ENCODE data around the gene SUSD2. TPM values are rescaled to one million over a fixed set of nuclear protein-coding genes. Genes with fewer than 3 reads are reported as not detected.
"Not testable (repeated sequence)": the region's sequence is repeated elsewhere in the genome, so short reads cannot be mapped to it uniquely, and the experiment has no call there.

Gene SUSD2
- polyA plus RNA-seq (2013, experiment 1 of 2; ENCODE audit: insufficient read length): 0.22 TPM
- polyA plus RNA-seq (2013, experiment 2 of 2; ENCODE audit: insufficient read length): 0.19 TPM

GRCh38 chr22:24181088-24181995 is at the start of gene SUSD2:
SUSD2 (plus strand) TSS chr22:24181487; CDS start chr22:24181520, 33 bp downstream.
- no peak for DNase-seq

DNA sequence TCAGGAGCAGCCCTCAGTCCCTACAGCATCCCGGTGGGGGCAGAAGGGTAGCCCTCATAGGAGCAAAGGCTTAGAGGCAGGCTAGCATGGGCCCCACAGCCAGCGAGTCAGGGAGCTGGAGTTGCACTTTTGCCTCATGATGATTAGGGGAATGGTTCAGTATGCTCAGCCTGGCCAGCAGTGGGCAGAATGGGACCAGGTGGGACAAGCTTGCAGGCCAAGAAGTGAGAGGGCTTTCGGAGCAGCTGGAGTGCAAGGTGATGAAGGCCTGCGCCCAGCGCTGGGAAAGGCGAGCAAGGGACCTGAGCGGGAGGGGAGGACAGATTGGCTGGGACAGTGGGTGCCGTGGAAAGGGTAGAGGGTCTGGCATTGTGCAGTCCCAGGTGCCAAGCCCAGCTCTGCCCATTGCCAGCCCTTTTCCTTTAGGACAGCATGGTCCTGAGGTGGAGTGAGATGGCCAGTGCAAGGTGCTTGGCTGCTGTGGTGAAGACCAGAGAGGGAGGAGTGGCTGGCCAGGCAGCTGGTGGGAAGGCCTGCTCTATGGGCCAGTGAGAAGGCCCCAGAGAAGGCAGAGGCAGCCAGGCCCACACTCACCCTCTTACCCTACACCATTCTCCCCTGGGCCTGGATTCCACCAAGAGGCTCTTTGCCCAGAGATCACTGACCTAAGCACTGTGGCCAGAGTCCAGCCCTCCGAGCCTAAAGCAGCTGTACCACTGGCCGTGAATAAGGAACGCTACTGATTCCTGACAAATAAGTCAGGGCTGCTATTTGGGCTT is 47.9 kb upstream of the SUSD2 start:
- DNase-seq: no peak

DNA sequence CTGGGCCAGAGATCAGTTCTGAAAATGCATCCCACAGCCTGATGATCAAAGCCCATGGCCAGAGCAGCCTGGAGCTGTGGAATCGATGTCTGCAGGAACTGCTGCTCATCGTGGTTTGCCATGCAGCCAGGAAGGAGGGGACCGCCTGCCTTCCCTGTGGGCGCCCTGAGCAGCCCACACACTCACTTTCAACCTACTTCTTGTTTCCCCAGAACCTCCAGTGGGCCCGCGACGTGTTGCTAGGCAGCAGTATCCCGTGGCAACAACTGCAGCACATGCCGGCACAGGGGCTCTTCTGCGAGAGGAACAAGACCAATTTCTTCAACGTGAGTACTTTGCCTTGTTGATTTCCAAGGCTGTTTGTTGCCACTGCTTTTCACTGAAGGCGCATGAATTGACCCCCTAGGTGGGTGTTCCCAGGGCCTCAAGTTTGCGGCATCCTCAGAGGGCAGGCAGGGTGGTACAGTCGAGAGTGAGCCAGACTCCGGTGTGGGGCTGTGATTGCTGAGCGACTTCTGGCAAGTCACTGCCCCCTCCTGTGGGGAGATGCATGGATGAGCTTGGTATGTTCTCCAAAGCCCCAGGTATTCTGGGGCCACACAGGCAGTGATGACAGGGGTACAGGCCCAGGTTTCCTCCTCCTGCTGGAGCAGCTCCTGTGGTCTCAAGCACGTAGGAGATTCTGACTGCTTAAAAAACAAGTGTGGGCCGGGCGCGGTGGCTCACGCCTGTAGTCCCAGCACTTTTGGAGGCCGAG is 47.0 kb upstream of the SUSD2 start:
- DNase-seq: no peak

DNA sequence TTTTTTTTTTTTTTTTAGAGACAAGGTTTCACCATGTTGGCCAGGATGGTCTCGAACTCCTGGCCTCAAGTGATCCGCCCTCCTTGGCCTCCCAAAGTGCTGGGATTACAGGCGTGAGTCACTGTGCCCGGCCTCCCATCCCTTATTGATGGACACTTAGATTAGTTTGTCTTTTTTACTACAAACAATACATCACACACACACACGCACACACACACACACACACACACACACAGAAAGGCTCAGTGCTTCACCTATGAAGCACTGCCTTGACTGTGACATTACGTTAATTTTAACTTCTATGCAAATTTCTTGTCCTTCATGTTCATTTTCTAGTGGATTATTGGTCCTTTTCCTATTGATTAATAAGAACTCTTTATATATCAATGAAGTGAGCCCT is 44.8 kb upstream of the SUSD2 start:
- not testable (repeated sequence) for DNase-seq

- peak; percentile 58 for DNase-seq
Measured at GRCh38 chr22:24137595-24137994, 43.7 kb upstream of the SUSD2 start.

- DNase-seq: no peak
Measured at GRCh38 chr22:24138649-24139420, 42.5 kb upstream of the SUSD2 start.

DNA sequence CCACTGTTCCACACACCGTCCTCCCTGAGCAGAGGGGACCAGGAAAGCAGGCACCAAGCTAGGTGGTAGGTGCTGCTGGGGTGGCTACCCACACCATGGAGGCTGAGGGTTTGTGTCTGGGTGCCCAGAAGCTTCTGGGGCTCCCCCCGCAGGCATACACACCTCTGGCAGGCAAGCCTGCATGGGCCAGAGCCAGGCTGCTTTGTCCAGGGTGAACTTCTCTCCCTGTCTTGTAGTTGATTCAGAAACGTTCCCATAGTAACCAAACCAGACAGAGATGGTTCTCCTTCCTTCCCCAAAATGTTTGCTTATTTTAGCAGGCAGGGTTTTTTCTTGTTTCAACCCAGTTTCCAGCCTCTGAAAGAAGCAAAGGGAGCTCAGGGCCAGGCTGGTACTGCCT is 40.9 kb upstream of the SUSD2 start:
- DNase-seq: no peak

GRCh38 chr22:24141586-24141985 is 39.7 kb upstream of the SUSD2 start:
- no peak for DNase-seq

DNA sequence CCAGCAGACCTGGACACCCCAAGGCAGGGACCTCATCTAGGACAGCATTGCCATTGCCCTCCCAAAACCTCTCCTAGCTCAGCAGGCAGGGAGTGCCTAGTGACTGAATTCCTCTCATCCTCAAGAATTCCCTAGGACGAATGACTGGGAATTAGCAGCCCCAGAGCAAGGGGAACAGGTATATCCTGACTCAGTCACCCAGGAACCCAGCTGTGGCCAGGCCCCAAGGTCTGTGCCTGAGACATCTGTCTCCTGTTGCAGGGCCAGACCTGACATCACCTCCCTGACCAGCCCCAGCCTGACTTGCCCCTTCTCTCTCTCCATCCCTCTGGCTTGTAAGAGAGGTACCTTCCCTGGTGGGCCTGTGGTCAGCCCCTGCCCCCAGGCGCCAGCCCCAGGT is 39.0 kb upstream of the SUSD2 start:
- DNase-seq: no peak

DNA sequence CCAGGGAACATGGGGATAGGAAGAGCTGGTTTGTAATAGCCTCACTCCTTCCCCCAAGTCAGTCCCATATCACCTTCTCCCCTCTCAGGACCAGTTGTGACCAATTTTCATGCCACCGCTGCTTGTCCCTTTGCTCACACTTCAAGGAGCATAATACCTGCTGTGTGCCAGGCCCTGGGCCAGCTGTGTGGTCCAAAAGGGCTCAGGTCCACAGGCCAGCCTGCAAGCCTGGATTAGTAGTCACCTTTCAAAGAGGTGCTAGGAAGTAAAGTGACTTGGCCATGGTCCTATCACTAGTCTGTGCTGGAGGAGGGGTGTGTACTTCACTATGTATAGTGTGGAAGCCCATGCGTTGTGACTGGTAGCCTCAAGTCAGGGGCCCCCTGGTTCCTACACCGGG is 38.5 kb upstream of the SUSD2 start:
- no peak for DNase-seq

DNA sequence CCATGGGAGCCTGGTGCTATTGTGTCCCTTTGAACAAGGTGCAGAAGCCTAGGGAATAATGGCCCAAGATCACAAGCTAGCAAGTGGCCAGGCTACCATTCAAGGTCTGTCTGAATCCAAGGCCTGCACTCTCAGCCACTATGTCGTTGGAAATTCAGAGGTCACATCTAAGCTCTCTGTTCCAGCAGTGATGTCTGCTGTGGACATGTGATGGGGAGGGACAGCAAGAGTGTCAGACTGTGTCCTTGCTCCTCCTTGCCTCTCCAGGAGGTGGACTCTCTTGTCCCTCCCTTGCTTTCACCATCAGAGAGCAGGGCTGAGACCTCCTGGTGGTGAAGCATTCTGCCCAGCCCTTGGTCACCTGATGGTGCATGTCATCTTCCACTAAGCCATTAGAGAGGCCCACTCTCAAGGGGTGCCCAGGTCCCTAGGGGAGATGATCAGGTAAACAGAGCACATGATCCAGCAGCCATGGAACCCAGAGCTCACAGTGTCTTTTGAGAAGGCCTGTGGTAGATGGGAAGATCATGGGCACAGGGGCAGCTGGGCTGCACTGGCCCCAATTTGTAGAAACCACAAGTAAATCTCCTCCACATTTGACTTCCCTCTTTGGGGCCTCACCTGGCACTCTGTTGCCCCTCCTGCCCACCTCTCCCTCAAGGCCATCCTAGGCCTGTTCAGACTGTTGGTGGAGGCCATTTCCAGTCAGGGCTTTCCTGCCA is 37.1 kb upstream of the SUSD2 start:
- no peak for DNase-seq

GRCh38 chr22:24144778-24145085 is 36.6 kb upstream of the SUSD2 start:
- DNase-seq: no peak

DNA sequence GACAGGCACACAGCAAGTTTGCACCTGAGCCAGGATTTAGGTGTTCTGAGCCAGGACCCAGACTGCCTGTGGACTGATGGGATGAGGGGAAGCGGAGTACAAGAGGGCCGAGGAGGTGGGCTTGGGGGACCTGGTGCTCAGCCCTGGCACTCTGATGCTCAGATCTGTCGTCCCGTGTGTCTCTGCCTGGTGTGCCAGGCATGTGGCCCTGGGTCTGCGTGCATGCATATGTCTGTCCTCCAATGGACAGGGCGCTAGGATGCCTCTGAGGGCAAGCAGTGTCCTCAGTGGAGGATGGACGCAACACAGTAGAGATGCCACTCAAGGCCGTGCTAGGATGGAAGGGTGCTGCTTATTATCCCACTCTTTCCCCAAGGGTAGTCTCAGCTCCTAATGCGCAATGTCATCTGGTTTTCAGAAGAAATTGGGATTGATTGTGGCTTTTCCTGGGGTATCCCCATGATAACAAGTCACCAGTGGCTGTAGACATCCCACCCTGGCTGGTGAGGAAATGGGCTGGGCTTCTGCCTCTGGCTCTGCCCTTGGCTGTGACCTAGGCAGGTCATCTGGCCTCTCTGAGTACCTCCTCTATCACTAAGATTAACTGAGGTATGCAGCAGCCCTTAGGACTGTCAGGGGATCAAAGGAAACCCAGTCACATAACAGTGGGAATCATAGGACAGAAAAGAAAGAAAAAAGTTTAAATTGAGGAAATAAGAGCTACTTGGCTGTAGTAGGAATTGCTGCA is 35.7 kb upstream of the SUSD2 start:
- no peak for DNase-seq

DNA sequence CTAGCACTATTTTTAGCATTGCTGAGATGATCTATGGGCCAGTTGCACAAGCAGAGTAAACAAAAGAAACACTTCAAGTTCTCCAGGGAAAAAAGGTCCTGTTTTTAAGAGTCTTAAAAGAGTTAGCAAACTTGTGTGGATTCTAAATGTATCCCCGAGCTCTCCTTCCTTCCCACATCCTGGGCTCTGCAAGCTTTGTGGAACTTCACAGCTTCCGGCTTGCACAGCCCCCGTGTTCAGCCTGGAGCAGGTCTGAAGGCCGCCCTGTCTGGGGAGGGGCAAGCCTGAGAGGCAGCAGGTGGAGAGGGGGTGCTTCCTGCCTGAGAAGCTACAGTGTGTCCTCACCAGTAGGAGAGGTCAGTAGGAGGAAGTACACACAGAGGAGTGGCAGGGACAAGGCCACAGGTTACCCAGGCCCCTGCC is 35.1 kb upstream of the SUSD2 start:
- DNase-seq: peak; percentile 75

- DNase-seq: peak; percentile 89
Measured at GRCh38 chr22:24146791-24147353, 34.4 kb upstream of the SUSD2 start.

DNA sequence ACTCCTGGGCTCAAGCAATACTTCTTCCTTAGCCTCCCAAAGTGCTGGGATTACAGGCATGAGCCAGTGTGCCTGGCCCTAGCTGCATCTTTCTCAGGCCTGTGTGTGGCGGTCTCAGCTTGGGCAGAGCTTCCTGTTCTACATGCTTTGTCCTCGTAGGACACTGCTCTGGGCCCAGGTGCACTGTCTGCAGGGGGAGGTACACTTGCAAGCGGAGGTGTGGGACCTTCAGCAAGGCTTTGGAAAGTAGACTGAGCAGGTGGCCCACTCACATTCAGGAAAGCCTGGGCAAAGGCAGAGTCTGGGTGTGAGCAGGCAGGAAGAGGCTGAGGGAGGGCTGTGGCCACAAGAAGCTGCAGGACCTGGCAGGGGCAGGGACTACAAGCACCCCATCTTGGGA is 33.6 kb upstream of the SUSD2 start:
- DNase-seq: no peak

DNA sequence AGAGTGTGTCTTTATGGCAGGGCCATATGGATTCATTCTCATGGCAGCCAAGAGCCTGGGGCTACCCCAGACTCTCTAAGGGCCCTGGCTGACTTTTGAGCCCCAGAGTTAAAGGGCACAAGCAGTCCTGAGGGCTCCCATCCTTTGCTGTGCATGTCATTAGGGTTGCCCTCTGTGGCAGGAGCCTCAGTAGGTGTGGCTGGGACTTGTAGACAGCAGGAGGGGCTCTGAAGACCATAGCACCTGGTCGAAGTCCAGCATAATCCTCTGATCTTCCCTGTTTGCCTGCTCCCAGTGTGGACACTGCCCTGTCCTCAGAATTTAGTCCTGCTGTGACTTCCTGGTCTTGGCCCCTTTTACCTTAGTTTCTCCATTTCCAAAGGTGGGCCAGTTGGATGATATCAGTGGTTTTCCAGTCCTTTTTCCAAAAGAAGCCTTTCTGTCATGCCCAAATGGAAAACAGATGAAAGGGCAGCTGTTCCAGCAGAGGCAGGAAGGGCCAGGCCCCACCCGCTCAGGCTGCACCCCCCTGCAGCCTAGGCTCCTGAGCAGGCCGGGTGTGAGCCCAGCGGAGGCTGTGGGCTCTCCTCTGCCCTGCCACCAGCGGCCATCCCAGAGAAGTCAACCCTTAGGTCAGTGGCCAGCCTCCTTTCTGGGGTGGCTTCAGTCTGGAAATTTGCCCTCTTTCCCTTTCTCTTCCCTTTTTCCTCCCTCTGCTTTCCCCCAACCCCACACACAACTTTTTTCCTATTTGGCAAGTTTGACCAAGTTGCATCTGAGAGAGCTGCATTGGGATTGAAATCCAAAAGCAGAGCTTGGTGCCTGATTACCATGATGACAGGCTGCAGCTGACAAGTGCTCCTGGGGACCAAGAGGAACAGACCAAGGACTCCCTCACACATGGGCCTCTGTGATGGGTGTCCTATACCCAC is 32.8 kb upstream of the SUSD2 start:
- no peak for DNase-seq

DNA sequence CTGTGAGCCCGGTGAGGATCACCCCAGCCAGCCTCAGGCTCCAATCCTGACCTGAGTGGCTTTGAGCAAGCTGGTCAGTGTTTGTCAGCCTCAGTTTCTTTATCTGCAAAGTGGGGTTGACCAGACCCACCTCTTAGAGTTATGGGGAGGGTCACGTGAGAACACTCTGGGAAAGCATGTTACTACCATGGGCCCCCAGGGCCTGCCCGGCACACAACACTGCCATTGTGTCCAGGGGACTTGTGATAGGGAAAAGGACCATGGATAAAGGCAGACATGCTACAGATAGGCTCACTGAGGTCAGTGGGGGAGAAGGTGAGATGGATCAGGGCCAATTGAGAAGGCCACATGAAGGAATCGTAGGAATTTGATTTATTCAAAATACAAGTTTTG is 32.1 kb upstream of the SUSD2 start:
- DNase-seq: no peak

GRCh38 chr22:24153353-24153752 is 27.9 kb upstream of the SUSD2 start:
- peak; percentile 42 for DNase-seq
